Esophagus muscularis mucosa (tissue), 3 donors: ENCODE data around the gene GLRA2.

ENCODE experiments used
- CTCF ChIP-seq, 3 experiments: fragments of 200-600 bp in 2 of 3; fragments of 450-650 bp in 1 of 3; sonication (generic) in 2 of 3; IDR thresholded peaks; one replicate each; pipeline ENCODE4 v1.5.1; 2017 to 2019; ENCODE audit warnings: antibody characterized with exemption in 3 of 3, mild to moderate bottlenecking in 2 of 3, moderate library complexity in 1 of 3
- POLR2A ChIP-seq: fragments of 450-650 bp; IDR thresholded peaks from one replicate; pipeline ENCODE4 v1.6.1; 2017; ENCODE audit warnings: antibody characterized with exemption, moderate library complexity, mild to moderate bottlenecking, low read depth
- POLR2AphosphoS5 ChIP-seq, 2 donors: sonication (generic); formaldehyde crosslinking; IDR thresholded peaks; one replicate each; pipeline ENCODE4 v1.6.1; 2017; ENCODE audit warnings: antibody characterized with exemption in 2 of 2

DNA sequence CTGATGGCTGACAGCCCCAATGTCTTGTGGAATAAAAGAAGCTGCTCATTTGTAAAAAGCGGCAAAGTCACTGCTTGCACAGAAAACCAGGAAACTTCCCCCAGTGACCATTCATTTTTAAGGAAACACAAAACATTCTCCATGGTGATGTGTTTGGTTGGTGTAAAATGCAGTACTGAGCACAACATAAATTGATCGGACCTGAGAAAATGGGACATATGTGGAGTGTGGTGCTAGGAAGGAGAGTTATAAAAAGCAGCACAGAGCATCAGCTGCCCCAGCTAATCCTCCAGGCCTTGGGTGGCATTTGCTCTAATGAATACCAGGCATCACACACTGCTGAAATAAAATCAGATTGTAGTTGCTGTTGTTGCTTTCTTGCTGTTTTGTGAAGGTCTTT, 55.2 kb downstream of the GLRA2 start:
- TF ChIP-seq CTCF (IDR thresholded peaks at IDR 0.05) (no peak), POLR2A (no peak), POLR2AphosphoS5 (IDR thresholded peaks at IDR 0.05) (no peak)
